ENCODE results near the gene CSTB. TPM values are rescaled to one million over a fixed set of nuclear protein-coding genes. Genes with fewer than 3 reads are reported as not detected.

Gene CSTB
- total RNA-seq, 1 donor from 2014 or later, result 27.7 TPM

- Histone ChIP-seq H3K9ac (ENCODE audit: low read length) (no peak overlapping the region), H4K20me1 (ENCODE audit: insufficient read depth, low read length) (no peaks in the 10 kb centered on the region), H3K27me3 (ENCODE audit: insufficient read depth, low read length) (no peaks in the 10 kb centered on the region), H3K36me3 (ENCODE audit: insufficient read depth, low read length) (no peaks in the 10 kb centered on the region), H3K27ac (ENCODE audit: low read depth, low read length) (no peak overlapping the region), H3K4me2 (ENCODE audit: low read length) (no peak overlapping the region), H3K79me2 (ENCODE audit: insufficient read depth, low read length) (no peaks in the 10 kb centered on the region), H3K4me1 (ENCODE audit: insufficient read depth, low read length) (peaks cover 6% of the 10 kb centered on the region), H3K9me3 (ENCODE audit: insufficient read depth, low read depth, low read length) (peaks cover 4% of the 10 kb centered on the region), H2AFZ (ENCODE audit: low read depth, low read length) (no peak overlapping the region), H3K4me3 (ENCODE audit: insufficient read depth, low read depth, low read length) (no peak overlapping the region)
- FAIRE-seq, result no peak
- Mint-ChIP-seq H3K27me3 (ENCODE audit: low read depth, unreplicated experiment) (peaks cover 4% of the 10 kb centered on the region), H3K27ac (ENCODE audit: unreplicated experiment) (no peak overlapping the region), H3K4me3 (ENCODE audit: unreplicated experiment) (no peak overlapping the region), H3K36me3 (ENCODE audit: low read depth, unreplicated experiment) (peaks cover 8% of the 10 kb centered on the region), H3K4me1 (ENCODE audit: low read depth, unreplicated experiment) (peaks cover 5% of the 10 kb centered on the region), H3K9me3 (ENCODE audit: unreplicated experiment) (peaks cover 7% of the 10 kb centered on the region)
- DNase-seq (ENCODE audit: low read depth), result no peak
- TF ChIP-seq CTCF (IDR thresholded peaks at IDR 0.05; ENCODE audit: insufficient read depth, low read depth, low read length) (no peak), EZH2 (IDR thresholded peaks at IDR 0.05; ENCODE audit: insufficient read depth, low read length) (no peak)
Measured at GRCh38 chr21:43820466-43820865, 44.4 kb upstream of the CSTB start.

- Mint-ChIP-seq H3K4me3 (ENCODE audit: unreplicated experiment) (no peak overlapping the region), H3K27ac (ENCODE audit: unreplicated experiment) (no peak overlapping the region), H3K36me3 (ENCODE audit: low read depth, unreplicated experiment) (peaks cover 8% of the 10 kb centered on the region), H3K27me3 (ENCODE audit: low read depth, unreplicated experiment) (peaks cover 5% of the 10 kb centered on the region), H3K4me1 (ENCODE audit: low read depth, unreplicated experiment) (peaks cover 4% of the 10 kb centered on the region), H3K9me3 (ENCODE audit: unreplicated experiment) (peaks cover 7% of the 10 kb centered on the region)
- Histone ChIP-seq H2AFZ (ENCODE audit: low read depth, low read length) (no peak overlapping the region), H3K4me2 (ENCODE audit: low read length) (no peak overlapping the region), H3K36me3 (ENCODE audit: insufficient read depth, low read length) (no peaks in the 10 kb centered on the region), H3K27ac (ENCODE audit: low read depth, low read length) (no peak overlapping the region), H3K4me3 (ENCODE audit: insufficient read depth, low read depth, low read length) (no peak overlapping the region), H3K9ac (ENCODE audit: low read length) (no peak overlapping the region), H3K4me1 (ENCODE audit: insufficient read depth, low read length) (peaks cover 2% of the 10 kb centered on the region), H3K27me3 (ENCODE audit: insufficient read depth, low read length) (no peaks in the 10 kb centered on the region), H3K79me2 (ENCODE audit: insufficient read depth, low read length) (no peaks in the 10 kb centered on the region), H4K20me1 (ENCODE audit: insufficient read depth, low read length) (no peaks in the 10 kb centered on the region), H3K9me3 (ENCODE audit: insufficient read depth, low read depth, low read length) (peaks cover 4% of the 10 kb centered on the region)
- no peak for TF ChIP-seq CTCF (IDR thresholded peaks at IDR 0.05; ENCODE audit: insufficient read depth, low read depth, low read length)
- TF ChIP-seq EZH2 (IDR thresholded peaks at IDR 0.05; ENCODE audit: insufficient read depth, low read length), result no peak
- FAIRE-seq, result no peak
- no peak for DNase-seq (ENCODE audit: low read depth)
Measured at GRCh38 chr21:43819511-43820405, 43.6 kb upstream of the CSTB start.

GRCh38 chr21:43818685-43819084, 42.6 kb upstream of the CSTB start:
- Histone ChIP-seq H3K27ac (ENCODE audit: low read depth, low read length) (no peak overlapping the region), H2AFZ (ENCODE audit: low read depth, low read length) (no peak overlapping the region), H3K9ac (ENCODE audit: low read length) (no peak overlapping the region), H3K4me2 (ENCODE audit: low read length) (no peak overlapping the region), H3K79me2 (ENCODE audit: insufficient read depth, low read length) (no peaks in the 10 kb centered on the region), H3K4me3 (ENCODE audit: insufficient read depth, low read depth, low read length) (no peak overlapping the region), H4K20me1 (ENCODE audit: insufficient read depth, low read length) (no peaks in the 10 kb centered on the region), H3K27me3 (ENCODE audit: insufficient read depth, low read length) (no peaks in the 10 kb centered on the region), H3K9me3 (ENCODE audit: insufficient read depth, low read depth, low read length) (peaks cover 4% of the 10 kb centered on the region), H3K4me1 (ENCODE audit: insufficient read depth, low read length) (no peaks in the 10 kb centered on the region), H3K36me3 (ENCODE audit: insufficient read depth, low read length) (no peaks in the 10 kb centered on the region)
- no peak overlapping the region for H3K4me3 Mint-ChIP-seq (ENCODE audit: unreplicated experiment)
- TF ChIP-seq CTCF (IDR thresholded peaks at IDR 0.05; ENCODE audit: insufficient read depth, low read depth, low read length) (no peak), EZH2 (IDR thresholded peaks at IDR 0.05; ENCODE audit: insufficient read depth, low read length) (no peak)
- H3K27ac Mint-ChIP-seq (ENCODE audit: unreplicated experiment), result no peak overlapping the region
- peaks cover 8% of the 10 kb centered on the region for H3K36me3 Mint-ChIP-seq (ENCODE audit: low read depth, unreplicated experiment)
- FAIRE-seq, result no peak
- H3K9me3 Mint-ChIP-seq (ENCODE audit: unreplicated experiment), result peaks cover 7% of the 10 kb centered on the region
- H3K27me3 Mint-ChIP-seq (ENCODE audit: low read depth, unreplicated experiment), result peaks cover 12% of the 10 kb centered on the region
- DNase-seq (ENCODE audit: low read depth), result no peak
- H3K4me1 Mint-ChIP-seq (ENCODE audit: low read depth, unreplicated experiment), result no peaks in the 10 kb centered on the region
